Posterior cingulate gyrus (tissue), 11 donors: ENCODE measurements around the gene ZNF816.
"Not testable (repeated sequence)": the region's sequence is repeated elsewhere in the genome, so short reads cannot be mapped to it uniquely, and the experiment has no call there.

Source experiments
- DNase-seq, 10 donors: peaks; one replicate each; pipeline versions ENCODE4 v3.0.0 to v3.0.0-alpha.2; 2020 to 2021; ENCODE audit warnings: mixed read lengths in 3 of 10
- intact Hi-C: fragments of 100-400 bp; cut with DNase I; formaldehyde crosslinking; loops from one replicate; pipeline ENCODE4 v1.15.1; 2023

The ZNF816 gene

GRCh38 chr19:52962394-52963246 lies at the start of gene ZNF816:
TSS of gene ZNF816 (minus strand) at chr19:52962881. CDS start at chr19:52956089, 6,792 bp downstream.
- DNase-seq, result peak; percentile 73 to 98 (median 87)
- intact Hi-C loops, result loop anchor here (10.0 kb wide), 1 partner anchor 222 kb away; no protein-coding TSS in a partner anchor

DNA sequence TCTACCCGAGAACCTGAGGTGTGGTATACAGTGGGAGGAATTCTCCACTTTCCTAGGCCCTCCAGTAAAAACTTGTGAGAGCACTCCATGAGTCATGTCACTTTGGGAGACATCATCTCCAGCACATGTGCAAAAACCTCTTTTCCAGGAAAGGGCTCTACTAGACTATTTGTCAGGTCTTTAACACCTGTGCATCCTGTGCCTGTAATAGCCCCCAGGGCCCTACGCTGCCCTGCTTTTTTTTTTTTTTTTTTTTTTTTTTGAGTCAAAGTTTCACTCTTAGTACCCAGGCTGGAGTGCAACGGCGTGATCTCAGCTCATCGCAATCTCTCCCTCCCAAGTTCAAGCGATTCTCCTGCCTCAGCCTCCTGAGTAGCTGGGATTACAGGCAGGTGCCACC lies 49.3 kb upstream of the ZNF816 start:
- DNase-seq, result no peak
- intact Hi-C loops, result no loop called here

- intact Hi-C loops, result no loop called here
- DNase-seq, result no peak
These were observed 47.8 kb upstream of the ZNF816 start for GRCh38 chr19:53010494-53010893.

GRCh38 chr19:53008061-53008778 lies 45.5 kb upstream of the ZNF816 start:
- intact Hi-C loops, result no loop called here

DNA sequence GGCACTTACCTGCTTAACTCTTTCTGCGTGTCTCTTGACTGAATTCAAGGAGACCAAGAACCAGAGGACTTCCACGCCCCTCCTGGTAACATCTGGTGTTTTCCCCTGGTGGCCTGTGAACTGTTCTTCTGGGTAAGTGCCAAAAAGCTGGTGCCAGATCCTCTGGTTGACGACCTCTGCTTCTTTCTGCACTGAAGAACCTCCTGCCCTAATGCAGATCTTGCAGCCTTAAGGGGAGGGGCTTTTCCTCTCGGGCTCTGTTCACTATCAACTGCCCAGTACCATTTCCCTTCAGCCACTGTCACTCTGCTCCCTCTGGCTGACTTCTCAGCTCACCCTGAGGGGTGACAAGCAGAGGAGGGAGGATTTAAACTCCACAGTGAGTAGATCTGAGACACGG lies 44.9 kb upstream of the ZNF816 start:
- no peak for DNase-seq
- intact Hi-C loops, result no loop called here

More at GRCh38 chr19:53008061-53008778, 45.5 kb upstream of the ZNF816 start:
- no peak for DNase-seq

DNA sequence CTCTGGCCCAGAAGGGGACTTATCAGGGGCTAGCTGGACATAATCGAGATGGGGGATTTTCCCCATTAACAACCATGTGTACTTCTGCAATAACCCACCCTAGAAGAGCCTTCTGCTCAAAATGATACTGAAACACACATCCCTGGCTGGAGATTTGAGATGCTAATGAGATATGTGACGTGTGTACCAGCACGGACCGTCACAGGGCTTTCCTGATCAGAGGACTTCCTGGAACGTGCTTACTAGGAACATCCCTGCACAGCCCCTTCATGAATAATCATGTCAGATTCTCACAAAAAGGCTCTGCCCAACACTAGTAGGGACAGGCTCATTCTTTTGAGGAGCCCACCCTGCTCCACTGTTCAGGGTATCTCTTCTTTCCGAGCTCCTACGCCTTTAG lies 44.5 kb upstream of the ZNF816 start:
- no peak for DNase-seq
- intact Hi-C loops, result no loop called here

DNA sequence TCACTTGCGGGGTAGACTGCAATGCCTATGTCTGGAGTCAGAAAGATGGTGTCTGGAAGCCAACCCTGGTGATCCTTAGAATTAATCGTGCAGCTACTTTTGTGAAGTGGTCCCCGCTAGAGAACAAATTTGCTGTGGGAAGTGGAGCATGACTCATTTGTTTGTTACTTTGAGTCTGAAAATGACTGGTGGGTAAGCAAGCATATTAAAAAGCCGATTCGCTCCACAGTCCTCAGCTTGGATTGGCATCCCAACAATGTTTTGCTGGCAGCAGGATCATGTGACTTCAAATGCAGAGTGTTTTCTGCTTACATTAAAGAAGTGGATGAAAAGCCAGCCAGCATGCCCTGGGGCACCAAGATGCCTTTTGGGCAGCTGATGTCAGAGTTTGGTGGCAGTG lies 41.6 kb upstream of the ZNF816 start:
- intact Hi-C loops, result no loop called here
- no peak for DNase-seq

- intact Hi-C loops, result no loop called here
- no peak for DNase-seq
These were observed 39.8 kb upstream of the ZNF816 start for GRCh38 chr19:53002479-53002878.

GRCh38 chr19:52997975-52998374 lies 35.3 kb upstream of the ZNF816 start:
- no peak for DNase-seq
- intact Hi-C loops, result no loop called here

- intact Hi-C loops, result no loop called here
- no peak for DNase-seq
These were observed 33.0 kb upstream of the ZNF816 start for GRCh38 chr19:52995711-52996110.

DNA sequence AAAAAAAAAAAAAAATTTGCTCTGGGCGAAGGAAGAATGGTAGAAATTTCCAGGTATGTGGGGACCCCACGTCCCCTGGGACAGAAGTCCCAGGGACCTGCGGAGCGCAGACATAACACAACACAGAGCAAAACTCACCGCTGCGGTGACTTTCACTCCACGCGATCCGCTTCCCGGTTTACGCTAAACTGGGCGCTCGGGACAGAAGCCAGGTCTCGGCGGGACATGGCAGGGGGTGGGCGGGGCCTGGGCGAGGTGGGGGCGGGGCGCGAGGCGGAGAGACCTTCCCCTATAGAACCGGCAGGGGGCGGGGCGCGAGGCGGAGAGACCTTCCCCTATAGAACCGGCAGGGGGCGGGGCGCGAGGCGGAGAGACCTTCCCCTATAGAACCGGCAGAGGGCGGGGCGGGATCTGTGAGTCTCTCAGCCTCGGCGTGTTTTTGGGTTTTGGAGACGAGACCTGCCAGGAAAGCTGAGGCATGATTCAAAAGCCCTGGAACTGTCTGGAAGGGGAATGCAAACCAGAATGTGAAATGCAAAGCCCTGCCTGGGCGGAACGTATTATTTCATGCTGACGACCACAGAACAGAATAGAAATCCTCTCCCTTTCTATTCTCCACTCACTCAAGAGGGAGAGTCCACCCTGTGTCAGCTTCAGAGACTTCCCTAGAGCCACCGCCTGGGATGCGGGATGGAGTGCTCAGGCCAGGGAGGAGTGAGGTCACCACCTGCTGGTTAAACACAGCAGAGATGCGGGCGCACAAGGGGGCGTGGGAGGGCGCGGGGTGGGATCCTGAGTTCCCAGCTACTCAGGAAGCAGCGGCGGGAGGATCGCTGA lies 30.9 kb upstream of the ZNF816 start:
- peak; percentile 37 to 95 (median 68) for DNase-seq
- intact Hi-C loops, result no loop called here

DNA sequence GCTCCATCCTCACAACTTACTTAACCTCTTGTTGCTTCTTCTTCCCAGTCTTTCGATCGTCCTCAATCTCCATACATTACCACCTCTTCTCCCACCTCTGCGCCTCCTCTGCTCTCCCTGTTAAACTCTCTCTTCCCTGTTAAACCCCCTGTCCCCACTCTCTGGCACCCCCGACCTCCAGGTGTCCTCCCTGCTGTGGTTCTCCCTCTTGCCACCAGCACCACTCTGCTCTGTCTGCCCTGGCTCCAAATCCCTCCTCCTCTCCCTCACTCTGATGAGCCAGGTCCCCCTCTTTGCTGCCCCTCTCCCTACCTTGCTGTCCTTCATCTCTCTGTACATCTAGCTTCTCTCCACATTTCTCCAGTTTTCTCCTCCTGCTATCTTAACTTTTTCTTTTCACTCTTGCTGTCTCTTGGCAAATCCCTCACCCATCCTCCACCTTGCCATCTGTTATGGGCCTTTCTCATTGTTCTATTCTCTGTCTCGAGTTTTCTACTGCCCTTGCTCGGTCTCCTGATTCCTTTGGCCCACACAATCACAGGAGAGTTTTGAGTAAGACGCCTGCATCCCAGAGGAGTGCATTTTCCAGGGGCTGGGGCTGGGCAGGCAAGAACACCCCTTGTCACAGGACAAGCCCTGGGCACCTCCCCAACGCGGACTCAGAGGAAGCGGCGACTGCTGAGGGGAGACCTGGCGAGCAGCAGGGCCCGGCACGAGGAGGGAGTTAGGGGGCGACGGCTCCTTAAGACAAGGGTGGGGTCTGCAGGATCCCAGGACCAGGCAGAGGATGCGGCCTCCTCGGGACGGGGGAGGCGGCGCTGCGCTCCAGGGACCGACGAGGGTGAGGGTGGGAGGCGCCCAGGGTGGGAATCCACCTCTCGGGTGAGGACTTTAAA lies 29.7 kb upstream of the ZNF816 start:
- intact Hi-C loops, result no loop called here
- DNase-seq, result peak in 3 of 10 donors; percentile 12 to 86 (median 25)

GRCh38 chr19:52991484-52991883 lies 28.8 kb upstream of the ZNF816 start:
- no peak for DNase-seq
- intact Hi-C loops, result no loop called here

DNA sequence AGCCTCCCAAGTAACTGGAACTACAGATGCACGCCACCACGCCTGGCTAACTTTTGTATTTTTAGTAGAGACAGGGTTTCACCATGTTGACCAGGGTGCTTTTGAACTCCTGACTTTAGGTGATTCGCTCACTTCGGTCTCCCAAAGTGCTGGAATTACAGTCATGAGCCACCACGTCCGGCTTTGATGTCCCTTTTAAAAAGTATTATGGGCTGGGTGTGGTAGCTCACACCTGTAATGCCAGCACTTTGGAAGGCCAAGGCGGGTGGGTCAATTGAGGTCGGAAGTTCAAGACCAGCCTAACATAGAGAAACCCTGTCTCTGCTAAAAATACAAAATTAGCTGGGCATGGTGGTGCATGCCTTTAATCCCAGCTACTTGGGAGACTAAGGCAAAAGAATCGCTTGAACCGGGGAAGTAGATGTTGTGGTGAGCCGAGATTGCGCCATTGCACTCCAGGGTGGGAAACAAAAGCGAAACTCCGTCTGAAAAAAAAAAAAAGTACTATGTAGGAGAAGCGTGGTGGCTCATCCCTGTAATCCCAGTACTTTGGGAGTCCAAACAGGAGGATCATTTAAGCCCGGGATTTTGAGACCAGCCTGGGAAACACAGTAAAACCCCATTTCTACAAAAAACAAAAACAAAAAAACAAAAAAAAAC lies 28.2 kb upstream of the ZNF816 start:
- no peak for DNase-seq
- intact Hi-C loops, result no loop called here

GRCh38 chr19:52988506-52988905 lies 25.8 kb upstream of the ZNF816 start:
- intact Hi-C loops, result no loop called here
- no peak for DNase-seq

DNA sequence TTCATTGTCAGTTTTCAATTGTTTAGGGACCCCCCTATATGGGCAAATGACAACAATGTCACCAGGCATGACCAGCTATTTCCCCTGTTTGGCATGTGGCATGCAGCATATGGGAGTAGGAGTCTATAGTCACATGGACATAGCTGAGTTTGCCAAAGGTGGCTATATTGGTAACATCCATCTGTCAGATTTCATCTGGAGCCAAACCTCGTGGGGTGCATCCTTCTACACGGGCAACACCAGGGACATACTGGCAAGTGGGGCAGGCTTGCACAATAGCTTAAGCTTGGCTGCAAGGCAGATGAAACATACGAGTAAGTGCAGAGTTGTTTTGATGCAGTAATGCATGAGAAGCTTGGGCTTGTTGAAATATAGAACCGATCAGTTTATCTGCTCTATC lies 24.5 kb upstream of the ZNF816 start:
- DNase-seq, result peak in 8 of 10 donors; percentile 21 to 90 (median 53)
- intact Hi-C loops, result no loop called here

DNA sequence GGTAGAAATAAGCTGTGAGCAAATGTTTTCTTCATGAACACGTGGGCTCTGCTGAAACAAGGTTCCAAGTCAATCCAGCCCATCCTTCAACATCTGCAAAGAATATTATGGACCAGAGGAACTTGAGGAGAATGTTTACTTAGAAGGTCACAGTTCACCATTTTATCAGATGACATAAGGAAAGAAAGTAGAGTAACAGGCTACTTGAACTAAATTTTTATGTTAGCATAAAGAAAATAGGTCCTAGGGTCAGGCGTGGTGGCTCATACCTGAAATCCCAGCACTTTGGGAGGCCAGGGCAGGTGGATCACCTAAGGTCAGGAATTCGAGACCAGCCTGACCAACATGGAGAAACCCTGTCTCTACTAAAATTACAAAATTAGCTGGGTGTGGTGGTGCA lies 20.5 kb upstream of the ZNF816 start:
- intact Hi-C loops, DNase-seq: not testable (repeated sequence)

DNA sequence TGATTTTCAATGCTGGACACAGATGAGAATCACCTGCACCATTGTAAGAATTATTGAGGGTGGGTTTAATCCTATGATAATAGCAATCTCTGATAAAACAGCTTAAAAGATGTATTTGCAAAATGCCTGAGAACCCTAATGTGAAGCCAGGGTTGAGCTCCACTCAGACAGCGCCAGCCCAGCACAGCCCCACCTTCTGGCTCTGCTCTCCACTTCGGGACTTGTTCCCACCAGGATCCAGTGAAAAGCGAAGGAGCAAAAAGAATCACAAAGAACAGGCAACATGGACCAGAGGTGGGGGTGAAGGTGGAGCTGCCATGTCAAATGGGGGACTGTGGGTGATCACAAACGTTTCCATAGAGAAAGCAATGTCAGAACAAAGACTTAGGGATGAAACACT lies 18.6 kb upstream of the ZNF816 start:
- intact Hi-C loops, result no loop called here
- DNase-seq, result no peak

DNA sequence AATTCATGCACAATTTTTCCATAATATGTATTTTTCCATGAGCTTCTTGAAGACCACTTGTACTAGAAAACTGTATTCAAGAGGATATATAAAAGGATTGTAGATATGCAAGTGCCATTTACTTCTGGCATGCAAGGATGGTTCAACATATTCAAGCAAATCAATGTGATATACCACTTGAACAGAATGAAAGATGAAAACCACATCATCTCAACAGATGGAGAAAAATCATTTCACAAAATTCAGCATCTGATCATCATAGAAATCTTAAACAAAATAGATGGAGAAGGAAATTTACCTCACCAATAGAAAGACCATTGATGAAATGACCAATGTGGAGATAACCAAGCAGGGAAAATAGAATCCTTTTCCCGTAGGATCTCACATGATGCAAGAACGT lies 5.1 kb upstream of the ZNF816 start:
- intact Hi-C loops, result loop anchor here (10.0 kb wide), 1 partner anchor 217 kb away; no protein-coding TSS in a partner anchor
- no peak for DNase-seq
